HepG2 (cell line): ENCODE measurements around the gene BGN. TPM values are rescaled to one million over a fixed set of nuclear protein-coding genes. Genes with fewer than 3 reads are reported as not detected.

Source experiments
- ATAC-seq: fragments of 200-7000 bp; cut with Tn5 transposase; 3 replicates; pipeline ENCODE4 v1.9.1; 2020; ENCODE audit warnings: mild to moderate bottlenecking, moderate library complexity
- Bru-seq: library from RNA; stranded (reverse); fragments of 400-500 nt; gene quantifications from one replicate; lab custom pipeline; 2021; lab: Mats Ljungman, UMichigan
- BruChase-seq, 2 experiments: library from RNA; stranded (reverse); fragments of 400-500 nt; gene quantifications; one replicate each; lab custom pipeline; 2021; lab: Mats Ljungman, UMichigan
- BruUV-seq: library from RNA; stranded (reverse); fragments of 400-500 nt; replicated peaks from 2 replicates; lab custom pipeline; 2021; lab: Mats Ljungman, UMichigan
- CTCF ChIA-PET: fragments of 300-600 bp; formaldehyde crosslinking; extraction: SDS; loops from one replicate; lab custom pipeline; 2021; ENCODE audit warnings: low total read pairs, inconsistent platforms, low intra/inter-chr PET ratio; lab: Yijun Ruan, JAX
- POLR2A ChIA-PET: fragments of 350-600 bp; sonication (Branson Sonifier 250); formaldehyde crosslinking; loops from one replicate; lab custom pipeline; 2020; ENCODE audit warnings: antibody characterized with exemption, inconsistent platforms; lab: Yijun Ruan, JAX
- DNase-seq: peaks from one replicate; pipeline ENCODE4 v3.0.0-alpha.2; 2015; ENCODE audit warnings: low spot score
- FAIRE-seq: peaks from 3 replicates; lab custom pipeline; 2011; peaks lifted over from hg19 to GRCh38; lab: Jason Lieb, UNC
- H2AFZ ChIP-seq: one replicate; pipeline ENCODE4 v1.6.1; 2011; ENCODE audit warnings: low read length, inconsistent platforms
- H3K27ac ChIP-seq: fragments of 300-600 bp; 3 replicates; pipeline ENCODE4 v1.8.0; 2011; ENCODE audit warnings: mixed run types, mild to moderate bottlenecking, mixed read lengths, low read length, inconsistent platforms; ENCODE audit not compliant: insufficient read depth; ENCODE audit errors: extremely low read length
- H3K27me3 ChIP-seq, 2 experiments: fragments of 200-600 bp in 1 of 2; 2 replicates in 1 of 2; 3 replicates in 1 of 2; pipeline versions ENCODE4 v1.6.0 to v1.8.0; 2011; ENCODE audit warnings: low read length in 2 of 2, mild to moderate bottlenecking in 2 of 2, moderate library complexity in 2 of 2, inconsistent platforms in 1 of 2; ENCODE audit not compliant: insufficient read depth in 2 of 2, control insufficient read depth in 1 of 2
- H3K36me3 ChIP-seq, 2 experiments: fragments of 200-600 bp in 1 of 2; replicated peaks in 1 of 2; 2 replicates in 1 of 2; 3 replicates in 1 of 2; pipeline versions ENCODE4 v1.5.1 to v1.8.0; 2011; ENCODE audit warnings: low read length in 2 of 2, inconsistent platforms in 1 of 2; ENCODE audit not compliant: insufficient read depth in 2 of 2, control insufficient read depth in 1 of 2
- H3K4me1 ChIP-seq: 2 replicates; pipeline ENCODE4 v1.5.1; 2012; ENCODE audit warnings: low read length, inconsistent platforms; ENCODE audit not compliant: insufficient read depth
- H3K4me2 ChIP-seq: 2 replicates; pipeline ENCODE4 v1.6.0; 2011; ENCODE audit warnings: low read depth, low read length, inconsistent platforms
- H3K4me3 ChIP-seq, 3 experiments: fragments of 200-600 bp in 1 of 3; sonication (generic), shearing (Covaris generic) in 1 of 3; replicated peaks in 1 of 3; 2 replicates each; pipeline ENCODE4 v1.5.1; 2011 to 2016; ENCODE audit warnings: low read length in 3 of 3, inconsistent platforms in 2 of 3, low read depth in 2 of 3, mild to moderate bottlenecking in 2 of 3, control low read depth in 1 of 3, mixed read lengths in 1 of 3; ENCODE audit not compliant: insufficient read depth in 1 of 3
- H3K79me2 ChIP-seq: one replicate; pipeline ENCODE4 v1.6.1; 2011; ENCODE audit warnings: low read length, inconsistent platforms; ENCODE audit not compliant: insufficient read depth
- H3K9ac ChIP-seq: 2 replicates; pipeline ENCODE4 v1.6.0; 2011; ENCODE audit warnings: mild to moderate bottlenecking, low read depth, low read length, inconsistent platforms; ENCODE audit not compliant: insufficient read depth
- H3K9me3 ChIP-seq: 2 replicates; pipeline ENCODE4 v1.5.1; 2012; ENCODE audit warnings: mild to moderate bottlenecking, low read length
- H4K20me1 ChIP-seq: 2 replicates; pipeline ENCODE4 v1.6.0; 2011; ENCODE audit warnings: inconsistent platforms, mild to moderate bottlenecking, low read length, moderate library complexity; ENCODE audit not compliant: insufficient read depth
- HNRNPK ChIP-seq: fragments of 200-400 bp; formaldehyde crosslinking; IDR thresholded peaks from 2 replicates; pipeline ENCODE4 v1.6.1; 2018; ENCODE audit warnings: low read length, low read depth, moderate library complexity, mild to moderate bottlenecking; ENCODE audit not compliant: poor library complexity, severe bottlenecking
- NFKB2 ChIP-seq: sonication (generic); formaldehyde crosslinking; IDR thresholded peaks from 2 replicates; pipeline ENCODE4 v1.4.0; 2020; ENCODE audit warnings: missing genetic modification reagents, borderline replicate concordance
- RAD21 ChIP-seq: fragments of 450-650 bp; formaldehyde crosslinking; IDR thresholded peaks from 2 replicates; pipeline ENCODE4 v1.5.0; 2020; ENCODE audit warnings: mild to moderate bottlenecking
- REPIN1 ChIP-seq: sonication (generic); formaldehyde crosslinking; IDR thresholded peaks from 2 replicates; pipeline ENCODE4 v1.8.0; 2022; ENCODE audit warnings: missing genetic modification reagents, low read depth, mild to moderate bottlenecking, borderline replicate concordance
- SMC3 ChIP-seq: IDR thresholded peaks from 2 replicates; pipeline ENCODE4 v1.6.1; 2011; ENCODE audit warnings: low read length, improper control_type of control experiment
- STAG1 ChIP-seq: sonication (generic); formaldehyde crosslinking; IDR thresholded peaks from 2 replicates; pipeline ENCODE4 v1.4.0; 2020; ENCODE audit warnings: missing genetic modification reagents
- XRCC5 ChIP-seq: fragments of 200-400 bp; formaldehyde crosslinking; optimal IDR thresholded peaks from 2 replicates; pipeline ENCODE3; 2017; ENCODE audit warnings: mild to moderate bottlenecking, low read length
- ZNF331 ChIP-seq: sonication (generic); formaldehyde crosslinking; IDR thresholded peaks from 2 replicates; pipeline ENCODE4 v1.4.0; 2020; ENCODE audit warnings: missing genetic modification reagents
- ZSCAN25 ChIP-seq: sonication (generic); formaldehyde crosslinking; IDR thresholded peaks from 2 replicates; pipeline ENCODE4 v1.8.0; 2022; ENCODE audit warnings: mild to moderate bottlenecking, missing genetic modification reagents
- WGBS: methylation state at CpG from one replicate; pipeline ENCODE4 v1.1.6; 2017; ENCODE audit warnings: low lambda C conversion rate; 5-methylcytosine and 5-hydroxymethylcytosine counted together
- in situ Hi-C: cut with HindIII; loops from 2 replicates; pipeline ENCODE4 v1.10.0; 2017; ENCODE audit warnings: low pct_unique_long_range_greater_than_20kb; ENCODE audit not compliant: extremely low pct_ligation_motif_present
- intact Hi-C: fragments of 100-400 bp; cut with micrococcal nuclease; formaldehyde crosslinking; loops from one replicate; pipeline ENCODE4 v1.10.0; 2022; ENCODE audit not compliant: unreplicated experiment
- long read RNA-seq, 2 experiments: library from RNA in 1 of 2; library from polyadenylated mRNA in 1 of 2; stranded (forward) in 1 of 2; unstranded in 1 of 2; transcript quantifications; one replicate each; pipeline ENCODE4 v2.0.0, GENCODE V29; 2019 to 2022
- polyA minus RNA-seq, 3 experiments: library from RNA; depleted of rRNA, polyadenylated mRNA; stranded (reverse); fragments of >200 nt; gene quantifications; 2 replicates each; pipeline ENCODE4 v1.2.3, GENCODE V29; 2011; ENCODE audit warnings: low replicate concordance in 1 of 3
- polyA plus RNA-seq, 8 experiments: library from polyadenylated mRNA; depleted of rRNA in 3 of 8; stranded (reverse) in 7 of 8; unstranded in 1 of 8; fragments of >200 nt; fragmentation: Illumina TruSeq in 4 of 8; extraction: Trizol in 4 of 8; gene quantifications; 2 replicates each; pipeline versions ENCODE4 v1.2.1 to v1.2.3, GENCODE V29; 2011 to 2016; ENCODE audit warnings: low read depth in 4 of 8, missing spikeins in 1 of 8, mixed read lengths in 1 of 8; ENCODE audit not compliant: insufficient read depth in 1 of 8
- total RNA-seq, 5 experiments: library from RNA; depleted of rRNA; stranded (reverse); fragments of >200 nt; fragmentation: Illumina TruSeq; extraction: Trizol; gene quantifications; 2 replicates each; pipeline ENCODE4 v1.2.3, GENCODE V29; 2016; ENCODE audit warnings: low read depth in 1 of 5
- TF ChIP-seq, protein P1 (sequence below): sonication (generic); formaldehyde crosslinking; IDR thresholded peaks from 2 replicates; pipeline ENCODE4 v1.5.1; 2020; ENCODE audit warnings: mild to moderate bottlenecking, missing genetic modification reagents, moderate library complexity
- TF ChIP-seq, protein P2 (sequence below): sonication (generic); formaldehyde crosslinking; IDR thresholded peaks from 2 replicates; pipeline ENCODE4 v1.5.0; 2020; ENCODE audit warnings: mild to moderate bottlenecking, missing genetic modification reagents, moderate library complexity

The BGN gene
- 0.18 TPM in 1 of 2 replicates, not detected in the other for total RNA-seq (2016; rRNA removed; fragmentation: Illumina TruSeq; extraction: Trizol)
- not detected in 2 replicates for total RNA-seq (2016; cell fraction: cytosol; rRNA removed; fragmentation: Illumina TruSeq; extraction: Trizol; ENCODE audit: low read depth)
- total RNA-seq (2016; cell fraction: insoluble cytoplasmic fraction; rRNA removed; fragmentation: Illumina TruSeq; extraction: Trizol), result 0.19 TPM in 1 of 2 replicates, not detected in the other
- total RNA-seq (2016; cell fraction: membrane; rRNA removed; fragmentation: Illumina TruSeq; extraction: Trizol), result 0.06 and 0.21 TPM in 2 replicates
- 0.25 and 0.85 TPM in 2 replicates for total RNA-seq (2016; cell fraction: nucleus; rRNA removed; fragmentation: Illumina TruSeq; extraction: Trizol)
- polyA plus RNA-seq (2011; rRNA removed), result 0.40 and 0.63 TPM in 2 replicates
- 0.28 and 0.54 TPM in 2 replicates for polyA plus RNA-seq (2011; cell fraction: cytosol; rRNA removed)
- 0.54 and 0.85 TPM in 2 replicates for polyA plus RNA-seq (2011; cell fraction: nucleus; rRNA removed)
- polyA plus RNA-seq (2012), result 1.5 and 1.9 TPM in 2 replicates
- 0.10 and 0.11 TPM in 2 replicates for polyA plus RNA-seq (2016; cell fraction: cytosol; fragmentation: Illumina TruSeq; extraction: Trizol; ENCODE audit: low read depth)
- 0.26 TPM in 1 of 2 replicates, not detected in the other for polyA plus RNA-seq (2016; cell fraction: insoluble cytoplasmic fraction; fragmentation: Illumina TruSeq; extraction: Trizol; ENCODE audit: low read depth)
- polyA plus RNA-seq (2016; cell fraction: membrane; fragmentation: Illumina TruSeq; extraction: Trizol; ENCODE audit: low read depth), result 0.49 and 1.0 TPM in 2 replicates
- 0.98 and 1.4 TPM in 2 replicates for polyA plus RNA-seq (2016; cell fraction: nucleus; fragmentation: Illumina TruSeq; extraction: Trizol; ENCODE audit: insufficient read depth, low read depth)
- 1.3 TPM in 1 of 2 replicates, not detected in the other for polyA minus RNA-seq (2011; rRNA and poly(A)+ RNA removed; ENCODE audit: low replicate concordance)
- polyA minus RNA-seq (2011; cell fraction: cytosol; rRNA and poly(A)+ RNA removed), result 0.99 and 1.3 TPM in 2 replicates
- polyA minus RNA-seq (2011; cell fraction: nucleus; rRNA and poly(A)+ RNA removed), result 0.37 and 0.77 TPM in 2 replicates
- percentile 25 among the genes with signal in this experiment for Bru-seq, nascent RNA
- percentile 18 among the genes with signal in this experiment for BruChase-seq, experiment 1, labeled RNA remaining after a 6-hour chase
- BruChase-seq, experiment 2, labeled RNA remaining after a 2-hour chase, result percentile 14 among the genes with signal in this experiment
- long read RNA-seq, experiment 1, result 0 reads
- long read RNA-seq, experiment 2, transcript BGN-201 (8 exons, 2,402 nt), result major isoform, 12 of 15 reads
- long read RNA-seq, experiment 2, partial matches to known transcripts, result 3 of 15 reads
- long read RNA-seq, experiment 2, other reads (novel, unspliced or antisense), result 0 of 15 reads

DNA sequence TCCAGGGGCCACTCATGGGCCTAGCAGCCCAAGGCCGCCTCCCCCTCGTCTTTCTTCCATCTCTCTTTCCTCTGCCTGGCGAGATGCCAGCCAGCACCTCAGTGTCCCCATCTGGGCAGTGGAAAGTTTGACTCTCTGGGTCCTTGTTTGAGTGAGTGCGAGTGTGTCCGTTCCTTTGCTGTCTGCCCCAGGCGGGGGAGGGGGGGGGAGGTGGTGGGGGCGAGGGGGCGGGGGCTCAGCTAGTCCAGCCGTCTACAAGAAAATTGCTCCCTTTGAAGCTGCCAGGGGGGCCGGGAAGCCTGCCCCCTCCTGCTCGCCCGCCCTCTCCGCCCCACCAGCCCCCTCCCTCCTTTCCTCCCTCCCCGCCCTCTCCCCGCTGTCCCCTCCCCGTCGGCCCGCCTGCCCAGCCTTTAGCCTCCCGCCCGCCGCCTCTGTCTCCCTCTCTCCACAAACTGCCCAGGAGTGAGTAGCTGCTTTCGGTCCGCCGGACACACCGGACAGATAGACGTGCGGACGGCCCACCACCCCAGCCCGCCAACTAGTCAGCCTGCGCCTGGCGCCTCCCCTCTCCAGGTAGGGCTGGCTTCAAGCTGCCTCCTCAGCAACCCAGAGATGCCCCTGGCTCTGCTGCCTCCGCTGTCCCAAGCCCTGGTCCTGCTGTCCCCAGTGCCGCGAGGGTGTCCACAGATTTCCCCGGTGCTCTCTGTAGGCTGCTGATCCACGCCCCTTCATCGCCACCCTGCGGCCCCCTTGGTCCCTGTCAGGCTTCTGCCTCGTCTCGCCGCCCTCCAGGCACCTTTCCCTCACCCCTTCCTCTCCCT, at the start of gene BGN:
Gene BGN, plus strand, starts transcription at position 440 of the 821 bp plus-strand sequence. CDS start 9,652 bp downstream, outside the sequence.
- Histone ChIP-seq H3K4me3 (peak within 1 kb of the TSS; percentile 7 to 58 (median 28); a peak in 4 of 6 replicates), H3K36me3 (no peaks in the 10 kb centered on the region), H3K9ac (no peak within 1 kb of the TSS), H3K4me2 (peak within 1 kb of the TSS; percentile 69), H3K27me3 (0 out of 5 replicates have a peak, but pooled peaks cover 1 to 6% of the 10 kb centered on the region in 2 experiments), H3K27ac (no peak within 1 kb of the TSS), H2AFZ (no peak within 1 kb of the TSS), H4K20me1 (no peaks in the 10 kb centered on the region), H3K9me3 (no peaks in the 10 kb centered on the region), H3K4me1 (peaks cover 55% of the 10 kb centered on the region), H3K79me2 (no peaks in the 10 kb centered on the region)
- ATAC-seq (peak; percentile 69), FAIRE-seq (no peak), DNase-seq (peak; percentile 26)
- intact Hi-C loops (no loop called here), in situ Hi-C loops (no loop called here)
- 1% methylated on average over 15 of the region's 41 CpGs for WGBS
- POLR2A ChIA-PET, result interaction anchor here (1.4 kb wide), 1 partner anchor 23 kb away, joined by 4 read pairs; no protein-coding TSS in a partner anchor
- CTCF ChIA-PET, result interaction anchor here (1.4 to 2.1 kb wide), 2 partner anchors 24 to 34 kb away, joined by 6 to 10 read pairs; no protein-coding TSS in a partner anchor
- BruUV-seq, result no TSS peak
- TF ChIP-seq SMC3 (peak; percentile 13; the same call in 1 of the 2 replicates), ZNF331 (CRISPR knock-in tag) (no peak), HNRNPK (peak; percentile 11), ZSCAN25 (CRISPR knock-in tag) (peak; percentile 79; the same call in 1 of the 2 replicates), REPIN1 (no peak), XRCC5 (peak; percentile 19), STAG1 (CRISPR knock-in tag) (peak; percentile 69), RAD21 (peak; percentile 73), NFKB2 (CRISPR knock-in tag) (no peak)
- TF ChIP-seq, protein P1, sequence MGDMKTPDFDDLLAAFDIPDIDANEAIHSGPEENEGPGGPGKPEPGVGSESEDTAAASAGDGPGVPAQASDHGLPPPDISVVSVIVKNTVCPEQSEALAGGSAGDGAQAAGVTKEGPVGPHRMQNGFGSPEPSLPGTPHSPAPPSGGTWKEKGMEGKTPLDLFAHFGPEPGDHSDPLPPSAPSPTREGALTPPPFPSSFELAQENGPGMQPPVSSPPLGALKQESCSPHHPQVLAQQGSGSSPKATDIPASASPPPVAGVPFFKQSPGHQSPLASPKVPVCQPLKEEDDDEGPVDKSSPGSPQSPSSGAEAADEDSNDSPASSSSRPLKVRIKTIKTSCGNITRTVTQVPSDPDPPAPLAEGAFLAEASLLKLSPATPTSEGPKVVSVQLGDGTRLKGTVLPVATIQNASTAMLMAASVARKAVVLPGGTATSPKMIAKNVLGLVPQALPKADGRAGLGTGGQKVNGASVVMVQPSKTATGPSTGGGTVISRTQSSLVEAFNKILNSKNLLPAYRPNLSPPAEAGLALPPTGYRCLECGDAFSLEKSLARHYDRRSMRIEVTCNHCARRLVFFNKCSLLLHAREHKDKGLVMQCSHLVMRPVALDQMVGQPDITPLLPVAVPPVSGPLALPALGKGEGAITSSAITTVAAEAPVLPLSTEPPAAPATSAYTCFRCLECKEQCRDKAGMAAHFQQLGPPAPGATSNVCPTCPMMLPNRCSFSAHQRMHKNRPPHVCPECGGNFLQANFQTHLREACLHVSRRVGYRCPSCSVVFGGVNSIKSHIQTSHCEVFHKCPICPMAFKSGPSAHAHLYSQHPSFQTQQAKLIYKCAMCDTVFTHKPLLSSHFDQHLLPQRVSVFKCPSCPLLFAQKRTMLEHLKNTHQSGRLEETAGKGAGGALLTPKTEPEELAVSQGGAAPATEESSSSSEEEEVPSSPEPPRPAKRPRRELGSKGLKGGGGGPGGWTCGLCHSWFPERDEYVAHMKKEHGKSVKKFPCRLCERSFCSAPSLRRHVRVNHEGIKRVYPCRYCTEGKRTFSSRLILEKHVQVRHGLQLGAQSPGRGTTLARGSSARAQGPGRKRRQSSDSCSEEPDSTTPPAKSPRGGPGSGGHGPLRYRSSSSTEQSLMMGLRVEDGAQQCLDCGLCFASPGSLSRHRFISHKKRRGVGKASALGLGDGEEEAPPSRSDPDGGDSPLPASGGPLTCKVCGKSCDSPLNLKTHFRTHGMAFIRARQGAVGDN (CRISPR knock-in tag), result peak; percentile 21; the same call in 1 of the 2 replicates
- TF ChIP-seq, protein P2, sequence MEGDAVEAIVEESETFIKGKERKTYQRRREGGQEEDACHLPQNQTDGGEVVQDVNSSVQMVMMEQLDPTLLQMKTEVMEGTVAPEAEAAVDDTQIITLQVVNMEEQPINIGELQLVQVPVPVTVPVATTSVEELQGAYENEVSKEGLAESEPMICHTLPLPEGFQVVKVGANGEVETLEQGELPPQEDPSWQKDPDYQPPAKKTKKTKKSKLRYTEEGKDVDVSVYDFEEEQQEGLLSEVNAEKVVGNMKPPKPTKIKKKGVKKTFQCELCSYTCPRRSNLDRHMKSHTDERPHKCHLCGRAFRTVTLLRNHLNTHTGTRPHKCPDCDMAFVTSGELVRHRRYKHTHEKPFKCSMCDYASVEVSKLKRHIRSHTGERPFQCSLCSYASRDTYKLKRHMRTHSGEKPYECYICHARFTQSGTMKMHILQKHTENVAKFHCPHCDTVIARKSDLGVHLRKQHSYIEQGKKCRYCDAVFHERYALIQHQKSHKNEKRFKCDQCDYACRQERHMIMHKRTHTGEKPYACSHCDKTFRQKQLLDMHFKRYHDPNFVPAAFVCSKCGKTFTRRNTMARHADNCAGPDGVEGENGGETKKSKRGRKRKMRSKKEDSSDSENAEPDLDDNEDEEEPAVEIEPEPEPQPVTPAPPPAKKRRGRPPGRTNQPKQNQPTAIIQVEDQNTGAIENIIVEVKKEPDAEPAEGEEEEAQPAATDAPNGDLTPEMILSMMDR (CRISPR knock-in tag), result peak; percentile 79
